ENCODE data around the gene ARHGAP15.
A peak's percentile ranks its signal among the peaks of the same experiment; 100 is the strongest.

ARHGAP15 gene

DNA sequence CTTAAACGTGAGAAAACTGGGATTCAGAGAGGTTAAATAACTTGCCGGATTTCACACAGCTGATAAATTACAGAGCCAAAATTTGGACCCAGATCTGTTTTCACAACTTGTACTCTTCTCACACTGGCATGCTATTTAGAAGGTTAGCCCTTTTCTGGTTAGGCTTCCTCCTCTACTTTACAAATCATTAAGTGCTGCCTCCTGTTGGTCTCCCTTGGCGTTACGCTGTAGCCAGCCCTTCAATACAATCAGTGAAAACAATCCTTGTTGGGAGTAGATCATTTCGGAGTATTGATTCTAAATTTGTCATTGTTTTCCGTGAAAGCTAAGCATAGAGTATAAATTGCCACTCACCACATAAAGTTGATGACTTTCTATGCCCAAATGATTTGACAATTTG is 153.5 kb downstream of the ARHGAP15 start:
- Histone ChIP-seq H3K4me1 (ENCODE audit: control insufficient read depth in 1 of 2, insufficient read depth in 1 of 2, low read depth in 1 of 2, low read length in 1 of 2) (peaks cover 20 to 38% of the 10 kb centered on the region in 2 experiments), H3K36me3 (no peaks in the 10 kb centered on the region), H3K9me3 (no peaks in the 10 kb centered on the region), H3K4me3 (ENCODE audit: low read depth in 1 of 2, low read length in 1 of 2) (no peak overlapping the region), H3K27me3 (no peaks in the 10 kb centered on the region), H3K27ac (no peak overlapping the region)
- TF ChIP-seq, protein P1, sequence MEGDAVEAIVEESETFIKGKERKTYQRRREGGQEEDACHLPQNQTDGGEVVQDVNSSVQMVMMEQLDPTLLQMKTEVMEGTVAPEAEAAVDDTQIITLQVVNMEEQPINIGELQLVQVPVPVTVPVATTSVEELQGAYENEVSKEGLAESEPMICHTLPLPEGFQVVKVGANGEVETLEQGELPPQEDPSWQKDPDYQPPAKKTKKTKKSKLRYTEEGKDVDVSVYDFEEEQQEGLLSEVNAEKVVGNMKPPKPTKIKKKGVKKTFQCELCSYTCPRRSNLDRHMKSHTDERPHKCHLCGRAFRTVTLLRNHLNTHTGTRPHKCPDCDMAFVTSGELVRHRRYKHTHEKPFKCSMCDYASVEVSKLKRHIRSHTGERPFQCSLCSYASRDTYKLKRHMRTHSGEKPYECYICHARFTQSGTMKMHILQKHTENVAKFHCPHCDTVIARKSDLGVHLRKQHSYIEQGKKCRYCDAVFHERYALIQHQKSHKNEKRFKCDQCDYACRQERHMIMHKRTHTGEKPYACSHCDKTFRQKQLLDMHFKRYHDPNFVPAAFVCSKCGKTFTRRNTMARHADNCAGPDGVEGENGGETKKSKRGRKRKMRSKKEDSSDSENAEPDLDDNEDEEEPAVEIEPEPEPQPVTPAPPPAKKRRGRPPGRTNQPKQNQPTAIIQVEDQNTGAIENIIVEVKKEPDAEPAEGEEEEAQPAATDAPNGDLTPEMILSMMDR (IDR thresholded peaks at IDR 0.05): peak; percentile 50

GRCh38 chr2:143284087-143284675 is 155.0 kb downstream of the ARHGAP15 start:
- H3K9me3 ChIP-seq: no peaks in the 10 kb centered on the region
- no peaks in the 10 kb centered on the region for H3K27me3 ChIP-seq
- no peak overlapping the region for H3K27ac ChIP-seq
- H3K4me1 ChIP-seq (ENCODE audit: control insufficient read depth in 1 of 2, insufficient read depth in 1 of 2, low read depth in 1 of 2, low read length in 1 of 2): peaks cover 18 to 31% of the 10 kb centered on the region in 2 experiments
- TF ChIP-seq, protein P1 (IDR thresholded peaks at IDR 0.05): peak; percentile 70
- no peak overlapping the region for H3K4me3 ChIP-seq (ENCODE audit: low read depth in 1 of 2, low read length in 1 of 2)
- H3K36me3 ChIP-seq: no peaks in the 10 kb centered on the region

DNA sequence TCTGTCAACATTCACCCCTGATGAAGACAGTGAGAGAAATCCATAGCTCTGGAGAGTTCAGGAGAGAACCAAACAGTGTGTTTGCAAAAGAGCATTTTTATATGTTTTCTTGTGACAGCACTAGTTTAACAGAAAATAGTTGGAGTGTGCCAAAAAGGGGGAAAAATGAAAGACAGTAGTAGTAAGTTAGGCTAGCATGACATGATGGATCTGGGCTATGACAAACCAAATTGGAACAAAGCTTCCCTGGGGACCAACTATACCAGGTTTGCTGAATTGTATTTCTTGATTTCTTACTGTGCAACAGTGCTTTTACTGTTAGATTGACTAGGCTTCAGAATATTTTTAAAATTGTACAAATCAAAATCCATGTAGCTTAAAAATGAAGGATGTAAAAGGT is 159.8 kb downstream of the ARHGAP15 start:
- no peak overlapping the region for H3K4me3 ChIP-seq (ENCODE audit: low read depth in 1 of 2, low read length in 1 of 2)
- H3K4me1 ChIP-seq (ENCODE audit: control insufficient read depth in 1 of 2, insufficient read depth in 1 of 2, low read depth in 1 of 2, low read length in 1 of 2): peaks cover 0 to 13% of the 10 kb centered on the region in 2 experiments
- H3K27ac ChIP-seq: no peak overlapping the region
- TF ChIP-seq, protein P1 (IDR thresholded peaks at IDR 0.05): no peak
- no peaks in the 10 kb centered on the region for H3K9me3 ChIP-seq
- no peaks in the 10 kb centered on the region for H3K36me3 ChIP-seq
- H3K27me3 ChIP-seq: no peaks in the 10 kb centered on the region

DNA sequence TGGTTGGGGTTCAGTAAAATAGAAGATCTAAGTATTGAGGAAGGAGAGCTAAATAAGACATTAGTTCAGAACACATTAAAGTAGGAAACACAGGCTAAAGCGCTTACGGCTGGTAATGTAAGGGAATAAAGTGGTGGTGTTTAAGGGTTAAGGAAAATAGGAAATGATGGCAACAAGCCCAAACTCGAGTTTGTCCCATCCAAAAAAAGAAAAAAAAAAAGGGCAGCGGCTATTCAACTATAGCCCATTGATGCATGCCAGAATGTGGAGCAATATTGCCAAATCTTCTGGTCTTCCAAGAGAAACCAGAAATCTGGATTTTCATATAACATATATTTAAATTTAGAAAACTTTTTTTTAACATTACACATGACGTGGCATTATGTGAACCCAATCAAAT is 161.0 kb downstream of the ARHGAP15 start:
- TF ChIP-seq, protein P1 (IDR thresholded peaks at IDR 0.05): no peak
- no peaks in the 10 kb centered on the region for H3K36me3 ChIP-seq
- H3K27ac ChIP-seq: no peak overlapping the region
- H3K4me3 ChIP-seq (ENCODE audit: low read depth in 1 of 2, low read length in 1 of 2): no peak overlapping the region
- H3K27me3 ChIP-seq: no peaks in the 10 kb centered on the region
- H3K9me3 ChIP-seq: no peaks in the 10 kb centered on the region
- peaks cover 0 to 10% of the 10 kb centered on the region in 2 experiments for H3K4me1 ChIP-seq (ENCODE audit: control insufficient read depth in 1 of 2, insufficient read depth in 1 of 2, low read depth in 1 of 2, low read length in 1 of 2)

DNA sequence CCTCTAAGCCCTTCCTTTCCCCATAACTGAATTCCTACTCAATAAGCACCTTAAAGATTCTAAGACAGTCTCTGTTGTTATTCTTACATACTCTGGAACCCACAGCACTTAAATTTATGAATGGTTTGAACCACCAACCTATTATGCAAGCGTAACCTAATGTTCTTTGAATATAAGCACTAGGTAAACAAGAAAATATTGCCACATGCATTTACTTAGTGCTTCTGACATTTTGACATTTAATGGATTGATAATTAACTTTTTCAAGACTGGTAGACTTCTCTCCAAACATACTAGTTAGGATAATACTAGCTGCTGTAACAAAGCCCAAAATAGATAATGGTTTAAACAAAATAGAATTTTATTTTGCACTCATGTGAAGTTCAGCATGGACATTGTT is 164.8 kb downstream of the ARHGAP15 start:
- TF ChIP-seq, protein P1 (IDR thresholded peaks at IDR 0.05): no peak
- Histone ChIP-seq H3K27me3 (no peaks in the 10 kb centered on the region), H3K27ac (peak overlapping the region; percentile 29), H3K36me3 (no peaks in the 10 kb centered on the region), H3K4me1 (ENCODE audit: control insufficient read depth in 1 of 2, insufficient read depth in 1 of 2, low read depth in 1 of 2, low read length in 1 of 2) (peaks cover 0 to 11% of the 10 kb centered on the region in 2 experiments), H3K9me3 (no peaks in the 10 kb centered on the region), H3K4me3 (ENCODE audit: low read depth in 1 of 2, low read length in 1 of 2) (no peak overlapping the region)

Data from neutrophil (primary cell).